Measurements from ENCODE around the gene MSRB1. TPM values are rescaled to one million over a fixed set of nuclear protein-coding genes. Genes with fewer than 3 reads are reported as not detected.
A peak's percentile ranks its signal among the peaks of the same experiment; 100 is the strongest.

MSRB1 gene
- total and polyA plus RNA-seq, 2 of the 13 experiments (the other 11 are each of a cell fraction or from before 2014, with no cell fraction given), result 32.1 to 75.4 TPM

GRCh38 chr16:1929578-1930337 lies 13.2 kb downstream of the MSRB1 start (continued):
- TF ChIP-seq ZNF746 (CRISPR knock-in tag; IDR thresholded peaks at IDR 0.05) (no peak), ZBTB25 (CRISPR knock-in tag; IDR thresholded peaks at IDR 0.05) (no peak; the same call in 1 of the 2 replicates), HNF1A (IDR thresholded peaks at IDR 0.05; ENCODE audit: low read depth) (no peak), HNF1A (CRISPR knock-in tag; IDR thresholded peaks at IDR 0.05; ENCODE audit: borderline replicate concordance) (no peak; the same call in 1 of the 2 replicates), GMEB2 (CRISPR knock-in tag; IDR thresholded peaks at IDR 0.05; ENCODE audit: low read depth) (no peak), ZNF646 (CRISPR knock-in tag; IDR thresholded peaks at IDR 0.05) (no peak), ZBTB10 (CRISPR knock-in tag; IDR thresholded peaks at IDR 0.05; ENCODE audit: borderline replicate concordance) (no peak), PHF5A (CRISPR knock-in tag; IDR thresholded peaks at IDR 0.05; ENCODE audit: low read depth, unreplicated experiment) (peak; percentile 27), ZNF737 (CRISPR knock-in tag; IDR thresholded peaks at IDR 0.05; ENCODE audit: borderline replicate concordance) (no peak), SMC3 (IDR thresholded peaks at IDR 0.05; ENCODE audit: low read length) (no peak; the same call in 1 of the 2 replicates), ATRX (CRISPR knock-in tag; IDR thresholded peaks at IDR 0.05; ENCODE audit: borderline replicate concordance) (no peak)

Data from HepG2 (cell line).